HuH-7 (cell line): ENCODE results near the gene CHD5.

Source experiments
- DNase-seq: peaks from one replicate; pipeline ENCODE4 v3.0.0; 2011; ENCODE audit warnings: low spot score

CHD5 gene

GRCh38 chr1:6172549-6172948 lies 7.6 kb downstream of the CHD5 start:
- no peak for DNase-seq

- peak; percentile 69 for DNase-seq
These were observed 8.5 kb downstream of the CHD5 start for GRCh38 chr1:6171548-6172124.

- DNase-seq = no peak
These were observed 9.3 kb downstream of the CHD5 start for GRCh38 chr1:6170742-6171201.

- DNase-seq = no peak
These were observed 9.9 kb downstream of the CHD5 start for GRCh38 chr1:6170116-6170741.

- DNase-seq = no peak
These were observed 11.1 kb downstream of the CHD5 start for GRCh38 chr1:6168947-6169586.

- no peak for DNase-seq
These were observed 12.5 kb downstream of the CHD5 start for GRCh38 chr1:6167391-6168303.

GRCh38 chr1:6166655-6167390 lies 13.3 kb downstream of the CHD5 start:
- DNase-seq = no peak

- no peak for DNase-seq
These were observed 13.9 kb downstream of the CHD5 start for GRCh38 chr1:6166221-6166620.

GRCh38 chr1:6165441-6165985 lies 14.6 kb downstream of the CHD5 start:
- DNase-seq = no peak

GRCh38 chr1:6165027-6165426 lies 15.1 kb downstream of the CHD5 start:
- no peak for DNase-seq

GRCh38 chr1:6163973-6164617 lies 16.0 kb downstream of the CHD5 start:
- DNase-seq = no peak

- no peak for DNase-seq
These were observed 16.7 kb downstream of the CHD5 start for GRCh38 chr1:6163191-6163972.

- no peak for DNase-seq
These were observed 17.3 kb downstream of the CHD5 start for GRCh38 chr1:6162773-6163172.

GRCh38 chr1:6162341-6162740 lies 17.8 kb downstream of the CHD5 start:
- no peak for DNase-seq

- no peak for DNase-seq
These were observed 21.9 kb downstream of the CHD5 start for GRCh38 chr1:6158181-6158580.

- peak; percentile 72 for DNase-seq
These were observed 22.5 kb downstream of the CHD5 start for GRCh38 chr1:6157528-6158174.

GRCh38 chr1:6157132-6157527 lies 23.0 kb downstream of the CHD5 start:
- no peak for DNase-seq

GRCh38 chr1:6154525-6155319 lies 25.4 kb downstream of the CHD5 start:
- no peak for DNase-seq

GRCh38 chr1:6152882-6153281 lies 27.2 kb downstream of the CHD5 start:
- DNase-seq = no peak
